Eye (tissue), 1 donor: Measurements from ENCODE around the gene RUFY3.

ENCODE experiments used
- DNase-seq: peaks from one replicate; pipeline ENCODE4 v3.0.0-alpha.2; 2015

RUFY3 gene

DNA sequence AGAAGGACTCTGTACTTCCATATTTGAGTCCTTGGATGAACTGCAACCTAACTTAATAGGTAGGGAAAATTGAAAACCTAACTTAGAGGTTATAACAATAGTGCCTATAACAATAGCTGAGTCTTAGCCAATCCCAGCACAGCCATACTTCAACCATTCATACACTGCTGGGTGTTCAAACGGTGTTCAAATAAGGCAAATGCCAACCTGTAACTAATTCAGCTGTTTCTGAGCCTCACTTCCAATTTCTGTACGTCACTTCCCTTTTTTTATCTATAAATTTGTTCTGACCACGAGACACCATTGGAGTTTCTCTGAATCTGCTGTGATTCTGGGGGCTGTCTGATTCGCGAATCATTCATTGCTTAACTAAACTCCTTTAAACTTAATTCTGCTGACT is 127.5 kb downstream of the RUFY3 start:
- DNase-seq: no peak

DNA sequence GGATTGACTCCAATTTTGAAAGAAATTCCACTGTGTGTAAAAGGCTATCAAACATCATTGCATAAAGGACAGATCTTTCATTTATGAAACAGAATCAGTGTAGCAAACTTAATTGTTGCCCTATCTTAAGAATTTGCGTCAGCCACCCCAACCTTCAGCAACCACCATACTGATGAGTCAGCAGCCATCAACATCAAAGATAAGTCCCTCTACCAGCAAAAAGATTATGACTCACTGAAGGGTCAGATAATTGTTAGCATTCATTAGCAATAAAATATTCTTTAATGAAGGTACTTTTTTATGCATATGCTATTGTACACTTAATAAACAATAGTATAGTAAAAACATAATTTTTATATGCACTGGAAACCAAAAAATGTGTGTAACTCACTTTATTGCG is 133.7 kb downstream of the RUFY3 start:
- no peak for DNase-seq
